ENCODE results near the gene ATP10B. TPM values are rescaled to one million over a fixed set of nuclear protein-coding genes. Genes with fewer than 3 reads are reported as not detected.

The ATP10B gene
- total RNA-seq, 4 donors from 2014 or later, result 0.07 to 0.29 TPM; not detected in 2

DNA sequence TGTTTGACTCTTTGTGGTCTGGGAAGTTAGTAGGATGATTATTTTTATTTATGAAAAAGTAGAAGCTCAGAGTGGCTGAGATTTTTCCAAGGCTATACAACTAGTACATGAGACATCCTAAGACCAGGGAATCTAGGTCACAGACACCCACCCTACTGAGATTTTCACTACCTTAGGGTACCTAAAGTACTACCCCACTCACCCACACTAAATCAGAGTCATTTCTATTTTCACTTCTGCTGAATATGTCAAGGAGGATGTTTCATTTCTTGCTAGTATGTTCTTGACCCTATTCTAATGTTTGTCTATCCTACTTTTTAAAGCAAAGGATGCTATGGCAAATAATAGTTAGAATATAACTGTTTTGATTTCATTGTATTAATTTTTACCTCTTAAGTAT lies 206.0 kb downstream of the ATP10B start:
- intact Hi-C loops (cut with DNase I; ENCODE audit: low total_unique reads), result no loop called here
- TF ChIP-seq, protein P1, sequence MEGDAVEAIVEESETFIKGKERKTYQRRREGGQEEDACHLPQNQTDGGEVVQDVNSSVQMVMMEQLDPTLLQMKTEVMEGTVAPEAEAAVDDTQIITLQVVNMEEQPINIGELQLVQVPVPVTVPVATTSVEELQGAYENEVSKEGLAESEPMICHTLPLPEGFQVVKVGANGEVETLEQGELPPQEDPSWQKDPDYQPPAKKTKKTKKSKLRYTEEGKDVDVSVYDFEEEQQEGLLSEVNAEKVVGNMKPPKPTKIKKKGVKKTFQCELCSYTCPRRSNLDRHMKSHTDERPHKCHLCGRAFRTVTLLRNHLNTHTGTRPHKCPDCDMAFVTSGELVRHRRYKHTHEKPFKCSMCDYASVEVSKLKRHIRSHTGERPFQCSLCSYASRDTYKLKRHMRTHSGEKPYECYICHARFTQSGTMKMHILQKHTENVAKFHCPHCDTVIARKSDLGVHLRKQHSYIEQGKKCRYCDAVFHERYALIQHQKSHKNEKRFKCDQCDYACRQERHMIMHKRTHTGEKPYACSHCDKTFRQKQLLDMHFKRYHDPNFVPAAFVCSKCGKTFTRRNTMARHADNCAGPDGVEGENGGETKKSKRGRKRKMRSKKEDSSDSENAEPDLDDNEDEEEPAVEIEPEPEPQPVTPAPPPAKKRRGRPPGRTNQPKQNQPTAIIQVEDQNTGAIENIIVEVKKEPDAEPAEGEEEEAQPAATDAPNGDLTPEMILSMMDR (IDR thresholded peaks at IDR 0.05), result no peak
- TF ChIP-seq POLR2A (IDR thresholded peaks at IDR 0.05), result no peak

DNA sequence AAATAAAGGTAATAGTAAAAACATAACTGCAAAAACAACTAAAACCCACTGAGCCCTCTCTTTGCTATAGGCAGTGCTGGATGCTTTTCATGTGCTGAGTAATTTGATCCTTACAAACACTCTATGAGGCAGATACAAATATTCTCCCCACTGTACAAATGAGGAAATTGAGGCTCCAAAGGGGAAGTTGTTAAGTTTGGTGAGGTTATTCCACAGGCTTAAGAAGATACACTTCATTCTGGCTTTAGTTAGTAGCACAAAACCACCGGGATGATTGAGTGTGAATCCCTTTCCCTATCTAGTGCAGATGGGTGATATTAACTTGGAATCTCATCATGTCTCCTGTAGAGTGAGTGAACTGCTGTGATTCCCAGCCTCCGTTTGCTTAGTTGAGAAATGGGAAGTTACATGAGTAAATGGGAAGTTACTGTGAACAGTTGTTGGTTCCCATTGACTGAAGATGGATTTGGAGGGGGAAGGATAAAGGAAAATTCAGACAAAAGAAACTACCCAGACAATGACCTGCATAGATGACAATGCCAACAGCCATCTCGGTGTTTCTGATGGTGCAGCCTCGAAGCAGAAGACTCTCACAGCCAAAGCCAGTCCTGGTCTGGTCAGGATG lies 208.3 kb downstream of the ATP10B start:
- Histone ChIP-seq H3K4me3 (no peak overlapping the region), H3K4me1 (no peaks in the 10 kb centered on the region), H3K27ac (no peak overlapping the region), H3K36me3 (no peaks in the 10 kb centered on the region), H3K27me3 (no peaks in the 10 kb centered on the region), H3K9me3 (no peaks in the 10 kb centered on the region)
- TF ChIP-seq, protein P1 (IDR thresholded peaks at IDR 0.05), result no peak
- no peak for TF ChIP-seq POLR2A (IDR thresholded peaks at IDR 0.05)
- no peak for DNase-seq
- intact Hi-C loops (cut with DNase I; ENCODE audit: low total_unique reads), result no loop called here

More for the DNA sequence above, 206.0 kb downstream of the ATP10B start:
- H3K4me3 ChIP-seq, result no peak overlapping the region
- H3K9me3 ChIP-seq, result no peaks in the 10 kb centered on the region
- no peaks in the 10 kb centered on the region for H3K27me3 ChIP-seq
- DNase-seq, result no peak
- no peak overlapping the region for H3K27ac ChIP-seq
- H3K36me3 ChIP-seq, result no peaks in the 10 kb centered on the region
- H3K4me1 ChIP-seq, result no peaks in the 10 kb centered on the region

DNA sequence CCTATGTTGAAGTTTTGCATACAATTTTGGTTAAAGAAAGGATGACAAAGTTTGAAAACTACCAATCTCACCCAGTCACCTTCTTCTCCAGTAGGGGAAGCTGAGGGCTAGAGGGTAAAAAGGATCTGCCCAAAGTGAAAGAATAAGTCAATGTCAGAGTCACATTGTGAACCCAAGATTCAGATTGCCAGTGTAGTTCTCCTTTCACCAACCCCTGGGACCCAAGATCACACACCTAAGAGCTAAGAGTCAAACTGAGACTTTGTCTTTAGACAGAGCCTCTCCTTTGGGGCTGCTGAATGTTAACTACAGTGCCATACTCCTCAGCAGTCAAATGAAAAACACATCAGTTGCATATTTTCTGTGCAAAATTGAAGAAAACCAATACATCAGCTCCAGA lies 210.6 kb downstream of the ATP10B start:
- Histone ChIP-seq H3K9me3 (no peaks in the 10 kb centered on the region), H3K27me3 (no peaks in the 10 kb centered on the region), H3K36me3 (no peaks in the 10 kb centered on the region), H3K4me1 (no peaks in the 10 kb centered on the region), H3K27ac (no peak overlapping the region), H3K4me3 (no peak overlapping the region)
- TF ChIP-seq, protein P1 (IDR thresholded peaks at IDR 0.05), result no peak
- no peak for TF ChIP-seq POLR2A (IDR thresholded peaks at IDR 0.05)
- intact Hi-C loops (cut with DNase I; ENCODE audit: low total_unique reads), result no loop called here
- no peak for DNase-seq

DNA sequence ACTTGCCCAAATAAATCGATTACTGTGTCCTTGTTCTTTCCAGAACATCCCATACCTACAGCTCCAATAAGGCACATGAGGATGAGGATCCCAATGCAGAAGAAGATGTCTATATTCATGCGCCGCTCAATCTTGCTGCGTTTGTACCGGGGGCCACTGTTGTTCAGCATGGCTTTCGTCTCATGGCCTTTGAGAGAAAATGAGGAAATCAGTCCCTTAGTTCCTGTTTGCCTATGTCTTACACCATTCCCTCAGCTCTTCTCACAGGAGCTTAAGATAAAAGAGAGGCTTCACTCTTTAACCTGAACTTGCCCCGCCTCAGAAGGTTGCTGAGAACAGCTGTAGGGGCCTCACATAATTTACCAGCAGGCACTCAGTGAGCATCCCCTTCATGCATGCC lies 211.6 kb downstream of the ATP10B start:
- no peak for TF ChIP-seq POLR2A (IDR thresholded peaks at IDR 0.05)
- TF ChIP-seq, protein P1 (IDR thresholded peaks at IDR 0.05), result no peak
- Histone ChIP-seq H3K36me3 (no peaks in the 10 kb centered on the region), H3K9me3 (no peaks in the 10 kb centered on the region), H3K27me3 (no peaks in the 10 kb centered on the region), H3K4me1 (no peaks in the 10 kb centered on the region), H3K4me3 (no peak overlapping the region), H3K27ac (no peak overlapping the region)
- intact Hi-C loops (cut with DNase I; ENCODE audit: low total_unique reads), result no loop called here
- DNase-seq, result no peak

DNA sequence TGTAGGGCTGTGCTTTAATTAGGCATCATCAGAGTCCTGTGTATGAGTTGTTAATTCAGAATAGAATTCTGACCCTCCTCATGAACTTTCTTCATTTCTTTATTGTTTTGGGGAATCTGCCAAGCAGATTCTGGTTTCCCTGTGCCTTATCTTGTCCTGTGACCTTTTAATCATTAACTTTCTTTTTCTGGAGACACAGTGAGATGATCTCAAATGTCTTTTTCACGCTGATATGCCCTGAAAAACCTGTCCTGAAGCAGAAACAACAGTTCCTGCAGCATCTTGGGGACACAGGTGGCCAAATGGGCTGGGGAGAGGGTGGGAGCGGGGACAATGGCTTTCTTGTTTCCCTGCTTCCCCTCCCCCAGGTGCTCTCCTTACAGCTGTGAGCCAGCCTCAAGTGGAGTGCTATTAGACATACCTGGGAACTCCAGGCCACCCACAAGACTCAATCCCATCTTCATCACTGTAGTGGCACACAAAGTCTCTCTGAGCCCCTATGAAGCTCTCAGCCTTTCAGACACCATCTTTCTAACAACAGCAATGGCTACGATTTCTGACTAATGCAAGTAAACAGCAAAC lies 213.8 kb downstream of the ATP10B start:
- Histone ChIP-seq H3K9me3 (no peaks in the 10 kb centered on the region), H3K36me3 (no peaks in the 10 kb centered on the region)
- TF ChIP-seq, protein P1 (IDR thresholded peaks at IDR 0.05), result no peak
- no peak for TF ChIP-seq POLR2A (IDR thresholded peaks at IDR 0.05)

More for the DNA sequence above, 213.8 kb downstream of the ATP10B start:
- intact Hi-C loops (cut with DNase I; ENCODE audit: low total_unique reads), result no loop called here
- Histone ChIP-seq H3K4me3 (no peak overlapping the region), H3K27ac (no peak overlapping the region), H3K4me1 (no peaks in the 10 kb centered on the region), H3K27me3 (no peaks in the 10 kb centered on the region)
- no peak for DNase-seq
